Measurements from ENCODE around the gene GFRAL.

The GFRAL gene

DNA sequence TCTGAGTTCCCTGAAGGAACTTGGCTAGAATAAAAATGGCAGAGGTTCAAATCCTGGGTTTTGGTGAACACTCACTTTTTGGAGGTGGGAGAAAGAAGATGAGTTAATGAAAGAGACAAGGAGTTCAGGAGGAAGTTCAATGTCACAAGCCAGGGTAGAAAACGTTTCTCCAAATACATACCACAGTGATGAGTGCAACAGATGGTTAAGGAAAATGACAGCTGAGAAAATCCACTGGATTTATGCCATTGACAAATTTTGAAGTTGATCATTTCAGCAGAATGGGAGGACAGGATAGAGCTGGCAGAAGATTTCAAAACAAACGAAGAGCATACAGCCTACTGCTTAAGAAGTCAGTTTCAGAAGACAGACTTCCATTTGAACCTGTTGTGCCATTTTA lies 122.7 kb downstream of the GFRAL start:
- TF ChIP-seq, protein P1, sequence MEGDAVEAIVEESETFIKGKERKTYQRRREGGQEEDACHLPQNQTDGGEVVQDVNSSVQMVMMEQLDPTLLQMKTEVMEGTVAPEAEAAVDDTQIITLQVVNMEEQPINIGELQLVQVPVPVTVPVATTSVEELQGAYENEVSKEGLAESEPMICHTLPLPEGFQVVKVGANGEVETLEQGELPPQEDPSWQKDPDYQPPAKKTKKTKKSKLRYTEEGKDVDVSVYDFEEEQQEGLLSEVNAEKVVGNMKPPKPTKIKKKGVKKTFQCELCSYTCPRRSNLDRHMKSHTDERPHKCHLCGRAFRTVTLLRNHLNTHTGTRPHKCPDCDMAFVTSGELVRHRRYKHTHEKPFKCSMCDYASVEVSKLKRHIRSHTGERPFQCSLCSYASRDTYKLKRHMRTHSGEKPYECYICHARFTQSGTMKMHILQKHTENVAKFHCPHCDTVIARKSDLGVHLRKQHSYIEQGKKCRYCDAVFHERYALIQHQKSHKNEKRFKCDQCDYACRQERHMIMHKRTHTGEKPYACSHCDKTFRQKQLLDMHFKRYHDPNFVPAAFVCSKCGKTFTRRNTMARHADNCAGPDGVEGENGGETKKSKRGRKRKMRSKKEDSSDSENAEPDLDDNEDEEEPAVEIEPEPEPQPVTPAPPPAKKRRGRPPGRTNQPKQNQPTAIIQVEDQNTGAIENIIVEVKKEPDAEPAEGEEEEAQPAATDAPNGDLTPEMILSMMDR (IDR thresholded peaks at IDR 0.05; ENCODE audit: insufficient read depth, low read length, missing control alignments): no peak
- no peak overlapping the region for H3K4me3 ChIP-seq (ENCODE audit: low read depth, low read length)
- ChIA-PET CTCF (interaction anchor here (0.5 kb wide), 1 partner anchor 722 kb away, joined by 3 read pairs; no protein-coding TSS in a partner anchor), POLR2A (no interaction called here)
- no peak for DNase-seq (ENCODE audit: low read depth, low spot score)

All from AG04449 (cell line).